ENCODE measurements around the gene MYOC. TPM values are rescaled to one million over a fixed set of nuclear protein-coding genes. Genes with fewer than 3 reads are reported as not detected.

The MYOC gene
- total RNA-seq = 0.11 and 0.25 TPM in 2 replicates

GRCh38 chr1:171652234-171652822 is at the start of gene MYOC:
MYOC (minus strand) TSS chr1:171652688; CDS start chr1:171652611, 77 bp downstream.

GRCh38 chr1:171622152-171622462 is 30.4 kb downstream of the MYOC start, which contains the start of gene MYOCOS:
MYOCOS (plus strand) TSS chr1:171622243; CDS start chr1:171623884, 1,641 bp downstream.

Other genes starting within 250 kb of the MYOC start
- gene PRRC2C, start 167.2 kb downstream of the MYOC start, total RNA-seq = 51.2 and 61.1 TPM in 2 replicates
- not detected in 2 replicates for gene MYOCOS, start 30.4 kb downstream of the MYOC start, total RNA-seq
- 8.1 and 10.3 TPM in 2 replicates for gene VAMP4, start 89.4 kb upstream of the MYOC start, total RNA-seq
- 22.7 and 38.5 TPM in 2 replicates for gene METTL13, start 129.0 kb upstream of the MYOC start, total RNA-seq
- gene DNM3, start 188.8 kb upstream of the MYOC start, total RNA-seq = 1.1 and 2.1 TPM in 2 replicates

Measured in uterine smooth muscle cell (primary cell).